Fibroblast of gingiva (primary cell): Measurements from ENCODE around the gene MARCHF4.
A peak's percentile ranks its signal among the peaks of the same experiment; 100 is the strongest.

Experiments
- DNase-seq: peaks from one replicate; pipeline ENCODE4 v3.0.0-alpha.2; 2011; ENCODE audit warnings: low read depth

MARCHF4 gene, protein sequence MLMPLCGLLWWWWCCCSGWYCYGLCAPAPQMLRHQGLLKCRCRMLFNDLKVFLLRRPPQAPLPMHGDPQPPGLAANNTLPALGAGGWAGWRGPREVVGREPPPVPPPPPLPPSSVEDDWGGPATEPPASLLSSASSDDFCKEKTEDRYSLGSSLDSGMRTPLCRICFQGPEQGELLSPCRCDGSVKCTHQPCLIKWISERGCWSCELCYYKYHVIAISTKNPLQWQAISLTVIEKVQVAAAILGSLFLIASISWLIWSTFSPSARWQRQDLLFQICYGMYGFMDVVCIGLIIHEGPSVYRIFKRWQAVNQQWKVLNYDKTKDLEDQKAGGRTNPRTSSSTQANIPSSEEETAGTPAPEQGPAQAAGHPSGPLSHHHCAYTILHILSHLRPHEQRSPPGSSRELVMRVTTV

GRCh38 chr2:216371721-216372702 is at the start of gene MARCHF4:
Gene MARCHF4, minus strand, starts transcription at chr2:216372483. Its CDS starts 2,223 bp downstream, at chr2:216370260.
- peak; percentile 83 for DNase-seq

- no peak for DNase-seq
Observed at GRCh38 chr2:216420367-216421101, 48.3 kb upstream of the MARCHF4 start.

DNA sequence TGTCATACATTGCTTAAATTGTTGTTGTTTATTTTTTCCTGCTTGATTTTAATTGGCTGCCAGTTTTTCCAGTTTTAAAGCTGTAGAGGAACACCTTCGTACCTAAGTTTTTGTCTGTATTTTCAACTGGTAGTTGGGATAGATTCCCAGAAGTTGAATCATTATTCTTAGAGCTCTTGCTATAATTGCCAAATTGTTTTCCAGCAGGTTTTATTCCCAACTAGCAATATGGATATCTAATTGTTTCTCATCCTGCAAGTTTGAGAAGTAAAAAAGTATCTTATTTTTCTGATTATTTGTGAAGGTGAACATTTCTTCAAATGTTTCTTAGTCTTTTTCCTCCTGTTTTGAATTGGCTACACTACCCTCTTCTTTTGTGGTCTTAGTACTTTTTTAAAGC is 46.7 kb upstream of the MARCHF4 start:
- DNase-seq = no peak

DNA sequence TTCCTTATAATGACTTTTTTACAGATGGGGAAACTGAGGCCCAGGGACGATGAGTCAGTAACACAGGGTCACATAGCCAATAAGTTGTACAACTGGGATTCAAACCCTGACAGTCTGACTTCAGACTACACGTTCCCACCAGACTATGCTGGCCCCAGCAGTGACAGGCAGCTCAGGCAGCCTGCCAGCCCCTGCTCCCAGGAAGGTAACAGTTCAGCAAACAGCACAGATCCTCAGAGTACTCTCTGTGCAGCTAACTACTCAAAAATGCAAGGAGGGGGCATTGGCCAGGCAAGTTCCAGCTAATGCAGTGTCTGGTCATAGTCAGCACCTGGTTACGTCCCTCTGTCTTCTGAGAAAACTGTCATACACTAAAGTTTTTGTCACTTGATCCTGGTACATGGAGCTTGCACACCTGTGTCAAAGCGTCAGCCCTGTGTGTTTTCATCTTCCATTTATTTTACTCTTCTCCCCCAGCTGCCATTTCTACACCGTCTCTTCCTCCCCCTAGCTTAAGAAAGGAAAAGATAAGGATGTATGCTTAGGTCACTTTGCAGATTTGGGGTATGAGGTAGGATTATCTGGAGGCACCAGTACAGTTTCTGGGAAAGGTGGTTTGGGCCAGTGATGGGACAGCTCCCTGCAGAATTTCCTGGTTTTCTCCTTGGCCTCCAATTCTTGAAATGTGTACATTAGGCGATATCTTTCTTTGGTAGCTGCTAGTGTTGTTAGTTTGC is 44.5 kb upstream of the MARCHF4 start:
- no peak for DNase-seq

DNA sequence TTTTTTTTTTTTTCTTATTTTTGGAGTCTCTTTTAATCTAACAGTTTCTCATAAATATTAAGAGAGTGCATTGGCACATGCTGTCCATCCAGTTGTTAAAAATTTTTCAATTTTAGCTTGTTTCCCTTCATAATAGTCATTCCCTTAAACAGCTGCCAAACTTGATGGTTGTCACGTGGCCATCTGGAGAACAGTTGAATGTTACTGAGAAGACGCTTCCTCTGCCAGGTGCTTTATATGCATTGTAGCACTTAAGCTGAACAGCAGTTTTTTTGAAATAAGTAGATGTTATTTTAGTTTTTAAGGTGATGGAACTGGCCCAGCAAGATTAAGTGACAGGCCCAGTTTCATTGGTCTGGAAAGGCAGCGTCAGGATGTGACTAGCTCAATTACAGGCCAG is 43.3 kb upstream of the MARCHF4 start:
- DNase-seq = no peak

- no peak for DNase-seq
Observed at GRCh38 chr2:216414772-216415319, 42.6 kb upstream of the MARCHF4 start.

- no peak for DNase-seq
Observed at GRCh38 chr2:216413882-216414281, 41.6 kb upstream of the MARCHF4 start.

- DNase-seq = peak; percentile 97
Observed at GRCh38 chr2:216412022-216412999, 40.0 kb upstream of the MARCHF4 start, which contains the start of gene SMARCAL1. Gene SMARCAL1, plus strand, starts transcription at chr2:216412484. Its CDS starts 2,221 bp downstream, at chr2:216414705.

- no peak for DNase-seq
Observed at GRCh38 chr2:216410550-216410949, 38.3 kb upstream of the MARCHF4 start.

DNA sequence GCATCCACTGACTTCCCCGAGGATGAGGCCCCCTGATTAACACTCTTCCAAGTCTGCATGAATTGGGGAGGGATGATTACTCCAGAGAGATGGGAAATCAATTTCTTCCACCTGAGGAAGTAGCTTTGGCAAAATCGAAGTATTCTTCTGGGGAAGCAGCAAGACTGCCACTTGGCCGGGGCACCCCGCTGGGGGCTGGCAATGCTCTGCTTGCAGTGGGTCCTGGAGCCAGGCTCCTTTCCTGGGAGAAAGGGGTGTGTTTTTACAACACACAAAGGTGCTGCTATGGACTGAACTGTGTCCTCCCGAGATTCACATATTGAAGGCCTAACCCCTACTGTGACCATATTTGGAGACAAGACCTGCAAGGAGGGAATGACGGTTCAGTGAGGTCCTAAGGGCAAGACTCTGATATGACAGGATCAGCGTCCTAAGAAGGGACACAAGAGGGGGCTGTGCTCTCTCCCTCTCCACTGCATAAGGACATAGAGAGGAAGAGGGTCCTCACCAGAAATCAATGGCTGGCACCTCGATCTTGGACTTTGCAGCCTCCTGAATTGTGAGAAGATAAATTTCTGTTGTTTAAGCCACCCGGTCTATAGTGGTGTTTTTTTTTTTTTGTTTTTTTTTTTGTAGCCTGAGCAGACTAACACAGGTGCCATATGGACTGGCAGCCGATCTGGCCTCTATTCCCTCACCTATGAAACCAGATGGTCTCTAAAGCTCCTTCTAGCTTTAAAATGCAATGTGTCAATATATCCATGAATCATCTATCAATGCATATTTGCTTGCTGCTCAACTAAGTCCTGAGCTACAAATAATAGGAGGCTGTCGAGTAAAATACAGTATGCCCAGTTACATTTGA is 36.4 kb upstream of the MARCHF4 start:
- no peak for DNase-seq

DNA sequence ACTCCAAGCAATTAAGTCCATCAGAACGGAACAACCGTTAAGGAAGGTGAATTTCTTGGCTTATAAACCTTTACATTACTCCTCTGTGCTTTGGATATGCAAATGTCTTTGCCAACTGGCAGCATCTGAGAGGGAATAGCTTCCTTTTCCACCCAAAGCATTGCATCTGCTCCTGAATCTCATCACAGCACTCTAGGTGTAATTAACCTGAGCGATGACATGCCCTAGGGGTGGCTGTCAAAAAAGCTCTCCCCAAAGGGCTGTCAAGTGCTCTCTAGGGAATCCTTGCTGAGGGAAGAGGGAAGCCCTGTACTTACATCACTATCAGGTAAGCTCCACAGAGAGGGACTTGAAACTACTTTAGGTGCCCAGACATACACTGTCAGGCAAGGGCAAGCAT is 34.5 kb upstream of the MARCHF4 start:
- no peak for DNase-seq

- DNase-seq = no peak
Observed at GRCh38 chr2:216405588-216405987, 33.3 kb upstream of the MARCHF4 start.

- DNase-seq = peak; percentile 31
Observed at GRCh38 chr2:216404010-216404618, 31.8 kb upstream of the MARCHF4 start.

GRCh38 chr2:216402751-216403150 is 30.5 kb upstream of the MARCHF4 start:
- no peak for DNase-seq

- no peak for DNase-seq
Observed at GRCh38 chr2:216399621-216400020, 27.3 kb upstream of the MARCHF4 start.

DNA sequence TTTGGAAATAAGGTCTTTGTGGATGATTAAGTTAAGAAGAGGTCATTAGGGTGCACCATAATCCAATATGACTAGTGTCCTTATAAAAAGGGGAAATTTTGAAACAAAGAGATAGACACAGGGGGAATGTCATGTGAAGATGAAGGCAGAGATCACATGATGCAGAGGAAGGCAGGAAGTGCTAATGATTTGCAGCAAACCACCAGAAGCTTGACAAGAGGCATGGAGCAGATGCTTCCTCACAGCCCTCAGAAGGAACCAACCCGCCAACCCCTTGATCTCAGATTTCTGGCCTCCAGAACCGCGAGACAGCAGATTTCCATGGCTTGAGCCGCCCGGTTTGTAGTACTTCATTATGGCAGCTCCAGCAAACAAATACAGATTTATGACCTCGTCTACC is 22.6 kb upstream of the MARCHF4 start:
- no peak for DNase-seq

GRCh38 chr2:216392945-216393840 is 20.9 kb upstream of the MARCHF4 start:
- no peak for DNase-seq
